ENCODE measurements around the gene MYBPC1. TPM values are rescaled to one million over a fixed set of nuclear protein-coding genes. Genes with fewer than 3 reads are reported as not detected.
A peak's percentile ranks its signal among the peaks of the same experiment; 100 is the strongest.

The MYBPC1 gene
- total and polyA plus RNA-seq, 2 of the 13 experiments (the other 11 are each of a cell fraction or from before 2014, with no cell fraction given), result 0.31 to 0.53 TPM

GRCh38 chr12:101599311-101599710 is 4.5 kb downstream of the MYBPC1 start:
- CTCF ChIA-PET (ENCODE audit: low intra/inter-chr PET ratio, low total read pairs), result no interaction called here
- ATAC-seq (peak; percentile 74), DNase-seq (ENCODE audit: low spot score) (peak; percentile 87), FAIRE-seq (peak; percentile 90)
- H4K20me1 ChIP-seq (ENCODE audit: insufficient read depth, low read length), result no peaks in the 10 kb centered on the region
- no peaks in the 10 kb centered on the region for H3K27me3 ChIP-seq (ENCODE audit: control insufficient read depth in 1 of 2, insufficient read depth in 2 of 2, low read length in 2 of 2)
- no peak overlapping the region for H2AFZ ChIP-seq (ENCODE audit: low read length)
- no peaks in the 10 kb centered on the region for H3K79me2 ChIP-seq (ENCODE audit: insufficient read depth, low read length)
- H3K4me3 ChIP-seq (replicated peaks in 1 of 3; ENCODE audit: insufficient read depth in 1 of 3, low read depth in 2 of 3, low read length in 3 of 3), result peak overlapping the region in 2 of 3 experiments; percentile 42 to 43; a peak in 4 of 6 replicates
- H3K9ac ChIP-seq (ENCODE audit: insufficient read depth, low read depth, low read length), result peak overlapping the region; percentile 74
- H3K4me2 ChIP-seq (ENCODE audit: low read depth, low read length), result peak overlapping the region; percentile 76
- H3K27ac ChIP-seq (ENCODE audit: extremely low read length, insufficient read depth, low read length), result peak overlapping the region; percentile 91
- in situ Hi-C loops (cut with HindIII; ENCODE audit: extremely low pct_ligation_motif_present, low pct_unique_long_range_greater_than_20kb), result no loop called here
- no TSS peak for BruUV-seq (replicated peaks)
- POLR2A ChIA-PET, result interaction anchor here (1.0 to 2.3 kb wide), 9 partner anchors 9 to 114 kb away, joined by 3 to 43 read pairs (median 10); partner anchors contain the start of gene CHPT1
- WGBS (ENCODE audit: low lambda C conversion rate), result 2% methylated on average over 1 of the region's 1 CpG
- H3K9me3 ChIP-seq (ENCODE audit: low read length), result no peaks in the 10 kb centered on the region
- peaks cover 65% of the 10 kb centered on the region for H3K4me1 ChIP-seq (ENCODE audit: insufficient read depth, low read length)
- intact Hi-C loops (cut with micrococcal nuclease; ENCODE audit: unreplicated experiment), result no loop called here
- H3K36me3 ChIP-seq (replicated peaks in 1 of 2; ENCODE audit: control insufficient read depth in 1 of 2, insufficient read depth in 2 of 2, low read length in 2 of 2), result no peaks in the 10 kb centered on the region
- TF ChIP-seq ZNF296 (CRISPR knock-in tag; conservative IDR thresholded peaks at IDR 0.05) (no peak), CENPBD1 (CRISPR knock-in tag; IDR thresholded peaks at IDR 0.05; ENCODE audit: borderline replicate concordance, low read depth) (no peak), HNRNPH1 (optimal IDR thresholded peaks at IDR 0.05; ENCODE audit: low read depth, low read length) (no peak), ISL2 (CRISPR knock-in tag; IDR thresholded peaks at IDR 0.05) (peak; percentile 72), SP5 (CRISPR knock-in tag; IDR thresholded peaks at IDR 0.05; ENCODE audit: borderline replicate concordance, low read depth) (peak; percentile 68), DDIT3 (CRISPR knock-in tag; IDR thresholded peaks at IDR 0.05) (no peak), ZNF574 (CRISPR knock-in tag; IDR thresholded peaks at IDR 0.05) (no peak), KLF15 (CRISPR knock-in tag; IDR thresholded peaks at IDR 0.05; ENCODE audit: borderline replicate concordance) (no peak), NFYB (CRISPR knock-in tag; IDR thresholded peaks at IDR 0.05) (no peak), PHF20 (CRISPR knock-in tag; IDR thresholded peaks at IDR 0.05) (no peak), ZNF619 (CRISPR knock-in tag; IDR thresholded peaks at IDR 0.05) (no peak), ZNF768 (CRISPR knock-in tag; IDR thresholded peaks at IDR 0.05) (no peak), MED13 (CRISPR knock-in tag; IDR thresholded peaks at IDR 0.05) (peak; percentile 70), ZNF7 (CRISPR knock-in tag; IDR thresholded peaks at IDR 0.05) (no peak), TERF1 (CRISPR knock-in tag; IDR thresholded peaks at IDR 0.05) (no peak), ZNF691 (CRISPR knock-in tag; IDR thresholded peaks at IDR 0.05; ENCODE audit: borderline replicate concordance, low read depth) (no peak), TSC22D2 (CRISPR knock-in tag; IDR thresholded peaks at IDR 0.05; ENCODE audit: borderline replicate concordance) (no peak), ZFP82 (CRISPR knock-in tag; IDR thresholded peaks at IDR 0.05; ENCODE audit: borderline replicate concordance) (no peak), POLR2AphosphoS2 (IDR thresholded peaks at IDR 0.05; ENCODE audit: low read depth, low read length) (no peak), CC2D1A (CRISPR knock-in tag; IDR thresholded peaks at IDR 0.05) (no peak), ZNF354B (CRISPR knock-in tag; IDR thresholded peaks at IDR 0.05) (no peak), ZNF160 (CRISPR knock-in tag; IDR thresholded peaks at IDR 0.05) (no peak)
